Right forelimb (tissue), 1 donor: ENCODE results near the gene FLT3.

Source experiments
- DNase-seq: peaks from one replicate; pipeline ENCODE4 v3.0.0-alpha.2; 2018

Gene FLT3

DNA sequence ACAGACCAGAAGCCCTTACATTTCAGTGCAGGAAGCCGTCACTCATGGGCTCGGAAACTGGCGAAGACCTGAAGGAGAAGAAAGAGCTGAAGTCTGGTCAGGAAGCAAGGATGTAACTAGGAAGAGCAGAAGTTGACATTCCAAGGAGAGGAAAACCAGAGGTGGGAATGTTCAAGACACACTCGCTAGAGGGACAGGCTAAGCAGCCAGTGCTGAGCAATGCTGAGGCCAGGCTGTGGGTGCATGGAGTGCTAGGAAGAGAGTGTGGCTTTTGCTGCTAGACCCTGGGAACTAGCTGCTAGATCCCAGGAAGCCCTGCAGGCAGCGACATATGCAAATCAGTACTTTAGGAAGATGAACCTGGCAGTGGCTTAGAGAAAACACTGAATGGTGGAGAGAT is 99.8 kb downstream of the FLT3 start:
- DNase-seq, result no peak

DNA sequence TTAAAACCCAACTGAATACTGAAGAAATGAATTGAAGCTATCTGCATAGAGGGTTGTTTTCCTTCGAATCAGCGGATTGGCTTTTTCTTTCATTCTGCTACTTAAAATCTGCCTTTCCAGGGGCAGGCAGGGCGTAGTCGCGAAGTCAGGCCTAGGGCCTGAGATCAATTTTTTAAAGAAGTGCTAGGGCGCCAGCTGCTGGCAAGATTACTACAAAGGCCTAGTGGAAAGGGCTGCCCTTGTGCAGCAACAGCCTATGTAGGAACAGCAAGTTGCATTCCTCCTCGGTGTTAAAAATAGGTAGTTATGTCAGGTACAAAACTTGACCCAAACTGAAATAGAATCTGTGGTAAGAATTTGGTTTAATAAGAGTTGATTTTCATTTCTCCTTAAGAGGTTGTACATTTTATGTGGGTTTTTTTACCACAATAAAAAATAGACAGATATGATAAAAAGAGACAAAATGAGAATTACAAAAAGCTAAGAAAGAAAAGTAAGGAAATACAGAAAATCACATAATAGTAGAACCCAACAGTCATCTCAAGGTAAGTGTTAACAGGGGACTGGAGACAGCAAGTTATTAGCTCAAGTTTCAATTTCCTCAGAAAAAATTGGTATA is 102.4 kb downstream of the FLT3 start:
- DNase-seq, result no peak

DNA sequence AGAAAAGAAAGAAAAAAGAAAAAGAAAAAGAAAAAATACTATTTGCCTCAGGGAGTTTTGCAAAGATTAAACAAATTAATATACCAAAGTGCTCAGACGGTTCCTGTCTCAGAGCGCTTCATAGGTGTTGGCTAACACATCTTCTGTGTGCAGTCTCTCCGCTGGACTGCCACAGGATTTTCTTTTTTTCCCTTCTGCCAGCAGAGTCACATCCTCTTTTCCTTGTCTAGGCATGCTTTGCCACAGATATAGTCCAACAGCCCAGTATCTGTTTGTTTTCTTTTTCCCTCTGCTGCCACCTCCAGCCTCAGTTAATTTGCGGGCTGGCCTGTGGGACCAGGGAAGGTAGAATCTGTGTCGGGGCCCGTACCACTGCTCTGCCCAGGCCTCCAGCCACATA is 108.5 kb downstream of the FLT3 start:
- DNase-seq, result no peak

DNA sequence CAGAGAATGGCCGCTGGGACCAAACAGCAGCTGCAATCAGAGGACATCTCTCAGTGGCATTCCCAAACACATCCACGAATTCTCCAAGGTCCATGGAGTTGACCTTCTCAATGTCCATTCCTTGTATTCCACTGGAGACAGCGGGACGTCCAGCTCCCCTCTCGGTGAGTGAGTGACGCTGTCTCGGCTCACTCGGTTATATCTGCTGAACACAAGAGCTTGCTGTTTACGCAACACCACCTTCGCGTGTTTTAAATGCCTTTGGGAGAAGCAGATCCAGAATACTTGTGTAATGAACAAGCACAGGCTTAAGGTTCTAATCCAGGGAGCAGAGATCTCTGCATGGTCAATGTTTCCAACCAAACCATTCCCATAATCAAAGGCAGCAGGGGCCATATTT is 111.9 kb downstream of the FLT3 start, which contains the start of gene URAD:
Gene URAD, minus strand, starts transcription at position 174 of the 400 bp plus-strand sequence. Its CDS starts 56 bp downstream, at position 118.
- no peak for DNase-seq

DNA sequence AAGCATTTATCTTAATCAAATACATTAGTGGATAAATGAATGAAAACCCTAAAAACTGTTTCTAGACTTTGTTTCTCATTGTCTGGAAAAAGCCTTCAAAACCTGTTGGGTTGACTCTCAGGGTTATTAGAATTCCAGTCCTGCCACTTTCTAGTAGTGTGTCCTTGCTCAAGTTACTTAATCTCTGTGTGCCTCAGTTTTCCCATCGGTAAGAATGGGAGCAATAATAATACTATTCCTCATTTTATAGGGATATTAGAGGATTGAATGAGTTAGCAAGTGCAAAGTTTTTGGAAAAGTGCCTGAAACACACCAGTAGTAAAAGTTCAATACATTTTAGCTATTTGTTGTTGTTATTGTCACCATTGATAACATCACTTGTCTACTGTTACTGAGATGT is 114.8 kb downstream of the FLT3 start:
- DNase-seq, result no peak

DNA sequence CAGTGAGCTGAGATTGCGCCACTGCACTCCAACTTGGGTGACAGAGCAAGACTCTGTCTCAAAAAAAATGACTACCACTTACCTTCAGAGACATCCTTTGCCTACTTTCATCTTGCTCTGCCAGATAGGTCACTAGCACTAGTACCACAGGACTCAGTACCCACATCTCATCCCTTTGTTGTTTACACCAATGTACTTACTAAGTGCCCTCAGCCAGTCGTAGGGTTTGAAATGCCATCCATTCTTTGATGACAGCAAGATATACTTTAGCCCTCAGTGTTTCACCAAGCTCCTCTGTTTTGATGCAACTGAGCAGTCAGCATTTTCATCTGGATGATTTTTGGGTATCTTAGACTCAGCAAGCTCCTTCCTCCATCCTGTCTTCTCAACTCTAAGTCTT is 118.0 kb downstream of the FLT3 start:
- DNase-seq, result no peak

DNA sequence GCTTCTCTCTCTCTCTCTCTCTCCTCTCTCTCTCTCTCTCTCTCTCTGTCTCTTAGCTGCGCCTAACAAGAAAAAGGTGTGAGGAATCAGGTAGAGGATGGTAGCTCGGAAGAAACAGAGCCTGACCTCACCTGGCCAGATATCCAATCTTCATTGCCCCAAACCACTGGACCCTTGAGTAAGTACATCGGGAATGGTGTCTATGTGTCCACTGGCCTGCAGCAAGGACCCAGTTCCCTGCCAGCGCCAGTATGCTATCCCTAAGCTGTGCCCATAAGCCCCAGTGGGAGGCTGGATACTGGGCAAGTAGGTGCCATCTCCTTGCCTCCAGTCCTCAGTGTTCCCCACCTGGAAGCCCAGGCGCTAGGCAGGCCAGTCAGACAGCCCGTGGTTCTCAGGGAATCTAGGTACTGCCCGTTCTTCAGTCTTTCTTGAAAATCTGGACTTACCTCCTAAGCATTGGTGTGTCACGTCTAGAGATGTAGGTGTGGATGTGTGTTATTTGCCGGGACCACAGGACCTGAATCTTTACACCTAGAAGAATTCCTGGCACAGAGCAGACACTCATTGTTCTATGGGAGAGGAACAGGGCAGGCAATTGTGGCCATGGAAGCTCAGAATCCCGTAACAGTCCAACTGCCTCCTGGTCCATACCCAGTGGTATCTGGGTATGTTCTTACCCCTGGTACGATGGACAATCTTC is 119.2 kb downstream of the FLT3 start:
- DNase-seq, result no peak

DNA sequence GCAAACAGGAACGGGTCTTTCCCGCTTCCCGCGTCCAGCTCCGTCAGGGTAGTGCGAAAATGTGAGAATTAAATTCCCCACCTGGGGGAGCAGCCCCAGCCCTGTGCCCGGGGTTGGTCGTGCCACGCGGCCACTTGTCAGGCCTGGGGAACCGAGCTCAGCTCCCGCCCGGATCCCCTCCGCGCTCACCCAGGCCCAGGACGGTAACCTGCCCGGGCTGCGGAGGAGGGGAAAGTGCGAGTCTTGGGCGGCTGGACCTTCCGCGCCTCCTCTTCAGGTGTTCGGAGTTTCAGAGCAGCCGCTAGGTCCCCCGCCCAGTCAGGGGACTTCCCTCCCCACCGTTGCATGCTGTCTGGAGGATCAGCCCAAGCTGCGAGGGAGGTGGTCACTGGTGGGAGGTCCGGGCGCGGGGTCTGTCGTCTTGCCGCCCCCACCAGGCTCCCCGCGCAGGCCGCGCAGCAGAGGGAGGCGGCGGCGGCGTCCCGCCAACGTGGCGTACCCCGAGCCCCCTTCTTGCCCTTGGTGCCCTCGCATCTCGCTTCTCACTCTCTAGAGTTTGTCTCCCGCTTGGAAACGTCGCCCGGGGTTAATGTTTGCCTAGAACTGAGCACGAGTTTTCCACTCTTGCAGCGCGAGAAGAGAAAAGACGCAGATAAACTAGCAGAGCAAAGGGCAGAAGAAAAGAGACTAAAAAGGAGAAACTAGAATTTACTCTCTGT is 119.9 kb downstream of the FLT3 start:
- DNase-seq, result no peak

DNA sequence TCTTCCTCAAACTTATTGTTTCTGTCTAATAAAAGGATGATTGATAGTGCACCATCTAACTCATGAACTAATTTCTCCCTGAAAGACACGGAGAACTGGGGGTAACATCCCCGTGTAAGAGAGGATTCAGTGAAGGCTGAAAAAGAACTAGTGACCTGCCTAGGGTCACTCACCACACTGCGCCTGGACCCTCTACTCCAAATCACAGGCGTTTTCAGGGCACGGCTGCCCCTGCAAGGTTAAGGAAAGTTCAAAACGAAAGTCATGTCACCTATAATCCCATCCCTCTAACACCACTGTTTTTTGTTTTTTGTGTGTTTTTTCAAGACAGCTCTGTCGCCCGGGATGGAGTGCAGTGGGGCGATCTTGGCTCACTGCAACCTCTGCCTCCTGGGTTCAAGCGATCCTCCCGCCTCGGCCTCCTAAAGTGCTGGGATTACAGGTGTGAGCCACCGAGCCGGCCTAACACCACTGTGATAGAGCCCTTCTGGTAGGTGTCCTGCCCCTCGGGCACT is 120.6 kb downstream of the FLT3 start:
- DNase-seq, result no peak

DNA sequence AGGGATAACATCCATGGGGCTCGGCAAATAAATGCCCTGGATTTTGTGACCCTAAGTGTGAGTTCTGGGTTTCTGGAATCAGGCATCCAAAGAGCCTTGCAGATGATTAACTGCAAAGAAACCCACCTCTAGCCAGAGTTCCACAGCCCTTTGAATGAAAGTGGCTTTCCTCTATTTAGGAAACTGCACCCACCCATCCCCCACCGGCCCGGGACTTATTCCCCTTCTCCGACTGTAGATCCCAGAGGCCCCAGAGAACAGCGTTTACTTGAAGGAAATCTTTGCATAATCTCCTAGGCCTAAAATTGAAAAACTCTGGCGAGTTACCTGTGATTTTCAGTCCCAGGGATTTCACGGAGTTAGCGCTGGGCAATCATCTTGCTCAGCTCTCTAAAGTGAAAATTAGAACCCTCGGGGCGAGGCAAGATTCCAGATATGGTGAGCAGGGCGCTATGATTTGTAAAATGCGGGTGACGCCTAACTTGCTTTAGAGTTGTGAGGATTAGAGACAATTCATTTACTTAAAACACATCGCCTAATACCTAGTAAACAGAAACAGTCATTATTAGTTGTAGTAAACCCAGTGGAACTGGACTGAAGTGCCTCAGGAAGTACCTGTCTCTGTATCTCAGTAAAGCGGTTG is 121.3 kb downstream of the FLT3 start:
- no peak for DNase-seq

DNA sequence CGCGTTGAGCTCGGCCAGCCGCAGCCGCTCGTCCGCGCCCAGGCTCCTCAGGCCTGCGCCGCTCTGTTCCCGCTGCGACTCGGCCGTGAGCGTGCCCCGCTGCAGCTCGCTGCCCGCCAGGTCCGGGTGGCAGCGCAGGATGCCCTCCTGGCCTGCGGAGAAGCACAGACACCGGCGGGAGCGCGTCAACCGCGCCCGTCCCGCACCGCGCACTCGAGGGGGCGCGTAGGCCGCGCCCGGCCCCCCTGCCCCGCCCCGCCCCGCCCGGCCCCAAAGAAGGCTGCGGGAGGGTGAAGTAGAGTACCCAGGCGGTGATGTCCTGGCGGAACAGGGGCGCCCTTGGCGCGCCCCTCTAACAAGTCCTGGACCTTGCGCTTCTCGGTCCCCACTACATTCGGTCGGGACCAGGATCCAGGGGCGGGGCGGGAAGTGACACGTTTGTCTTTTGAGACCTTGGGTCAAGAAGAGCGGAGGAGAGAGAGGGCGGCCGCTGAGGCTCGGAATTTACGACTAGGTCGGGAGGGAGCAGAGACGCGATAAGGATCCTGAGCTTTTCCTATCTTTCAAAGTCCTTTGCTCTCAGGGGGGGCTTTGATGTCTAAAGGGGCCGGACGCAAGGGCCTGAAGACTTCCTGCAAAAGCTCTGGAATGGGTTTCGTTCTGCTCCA is 121.9 kb downstream of the FLT3 start:
- DNase-seq, result no peak

DNA sequence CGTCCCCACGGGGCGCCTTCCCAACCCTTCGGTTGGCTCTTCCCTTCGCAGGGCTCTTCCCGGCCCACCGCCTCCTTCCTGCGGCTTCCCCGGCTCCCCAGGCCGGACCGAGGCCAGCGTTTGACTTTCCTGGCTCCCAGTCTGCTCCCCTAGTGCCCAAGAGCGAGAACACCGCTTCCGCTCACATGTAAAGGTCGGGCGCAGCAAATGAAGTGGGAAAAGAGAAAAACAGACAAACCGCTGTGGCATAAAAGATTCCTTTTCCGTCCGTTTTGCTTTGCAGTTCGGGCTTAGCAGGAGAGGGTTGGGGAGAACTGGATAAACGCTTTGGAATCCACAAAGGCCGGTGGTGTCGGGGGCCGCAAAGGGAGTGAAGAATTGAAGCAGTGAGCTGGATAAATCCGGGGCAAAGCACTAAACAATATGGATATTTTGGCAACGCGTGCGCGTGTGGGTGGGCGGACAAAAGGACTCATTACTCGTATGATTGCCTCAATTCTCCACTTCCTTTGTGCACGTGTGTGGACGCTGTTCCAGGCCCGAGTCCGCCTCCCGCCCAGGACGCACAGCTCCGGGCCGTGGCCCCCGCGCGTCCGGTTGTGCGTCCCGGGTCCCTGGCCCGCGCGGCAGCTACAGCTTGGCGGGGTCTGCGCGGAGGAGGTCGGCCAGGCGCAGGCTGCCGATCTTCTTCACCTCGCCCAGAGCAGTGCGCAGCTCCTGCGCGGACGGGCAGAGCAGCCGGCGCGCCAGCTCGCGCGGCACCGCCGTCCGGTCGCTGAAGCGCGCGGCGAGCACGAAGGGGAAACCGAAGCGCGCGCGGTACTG is 122.7 kb downstream of the FLT3 start:
- no peak for DNase-seq

DNA sequence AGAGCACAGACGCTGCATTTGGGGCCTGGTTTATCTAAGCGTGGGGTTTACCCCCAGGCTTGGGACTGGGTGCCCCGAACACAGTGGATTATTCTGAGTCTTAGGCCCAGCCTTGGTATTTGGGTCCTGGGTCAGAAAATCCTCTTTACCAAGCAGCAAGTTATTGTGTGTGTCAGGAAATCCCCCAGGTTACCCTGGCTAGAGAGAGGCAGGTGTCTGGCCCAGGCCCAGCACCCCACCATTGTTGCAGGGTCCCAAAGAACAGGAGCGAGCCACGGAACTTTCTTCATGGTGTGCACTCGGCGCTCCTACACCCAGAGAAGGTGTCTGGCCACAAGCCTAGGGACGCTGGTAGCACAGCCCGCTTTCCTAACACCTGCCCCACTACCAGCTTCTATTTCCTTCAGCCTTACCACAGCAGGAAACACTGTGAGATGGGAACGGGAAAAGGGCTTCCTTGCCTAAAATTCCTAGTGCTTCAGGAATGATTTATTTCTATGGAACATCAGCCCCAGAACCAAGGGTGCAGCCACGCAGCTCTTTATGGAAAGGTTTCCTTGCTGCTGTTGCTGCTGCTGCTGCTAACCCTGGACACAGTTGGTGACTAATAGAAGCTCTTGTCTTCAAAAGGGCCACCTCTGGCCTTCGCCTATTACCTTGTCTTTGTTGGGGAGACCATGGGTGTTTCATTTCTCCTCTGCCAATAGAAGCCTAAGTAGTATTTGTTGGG is 123.8 kb downstream of the FLT3 start:
- DNase-seq, result no peak

DNA sequence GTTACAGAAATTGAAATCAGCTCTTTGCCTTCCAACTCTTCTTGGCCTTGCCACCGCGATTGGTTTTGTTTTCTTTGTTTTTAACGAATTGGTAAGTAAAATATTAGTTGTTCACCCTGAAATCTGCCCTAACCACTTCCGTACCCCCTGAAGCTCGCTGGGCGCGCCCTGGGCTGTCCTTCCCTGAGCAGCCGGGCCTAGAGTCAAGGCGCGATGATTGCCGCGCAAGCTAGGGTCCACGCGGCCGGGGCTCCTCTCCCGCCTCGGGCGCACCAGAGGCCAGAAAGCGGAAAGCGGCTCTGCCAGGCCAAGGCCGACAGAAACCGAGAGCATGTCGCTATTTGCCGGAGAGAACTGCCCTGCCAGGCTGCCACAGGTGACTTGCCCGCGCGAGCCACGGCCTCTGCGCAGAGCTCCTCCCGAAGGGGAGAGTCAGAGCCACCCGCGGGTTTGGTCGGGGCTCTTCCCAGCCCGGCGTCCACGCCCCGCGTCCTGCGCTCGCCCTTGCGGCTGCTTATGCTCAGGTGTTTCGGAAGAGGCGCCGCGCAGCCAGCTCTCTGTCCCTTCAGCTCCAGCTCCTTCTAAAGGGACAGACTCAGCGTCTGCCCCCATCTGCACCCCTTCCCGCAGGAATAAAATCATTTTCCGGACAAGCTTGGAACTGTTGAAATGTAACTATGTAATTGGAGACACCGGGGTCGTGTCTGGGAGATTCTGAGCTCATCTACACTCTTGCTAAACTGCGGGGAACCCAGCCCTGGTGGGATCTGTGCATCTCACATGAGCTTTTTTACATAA is 124.6 kb downstream of the FLT3 start:
- DNase-seq, result no peak

DNA sequence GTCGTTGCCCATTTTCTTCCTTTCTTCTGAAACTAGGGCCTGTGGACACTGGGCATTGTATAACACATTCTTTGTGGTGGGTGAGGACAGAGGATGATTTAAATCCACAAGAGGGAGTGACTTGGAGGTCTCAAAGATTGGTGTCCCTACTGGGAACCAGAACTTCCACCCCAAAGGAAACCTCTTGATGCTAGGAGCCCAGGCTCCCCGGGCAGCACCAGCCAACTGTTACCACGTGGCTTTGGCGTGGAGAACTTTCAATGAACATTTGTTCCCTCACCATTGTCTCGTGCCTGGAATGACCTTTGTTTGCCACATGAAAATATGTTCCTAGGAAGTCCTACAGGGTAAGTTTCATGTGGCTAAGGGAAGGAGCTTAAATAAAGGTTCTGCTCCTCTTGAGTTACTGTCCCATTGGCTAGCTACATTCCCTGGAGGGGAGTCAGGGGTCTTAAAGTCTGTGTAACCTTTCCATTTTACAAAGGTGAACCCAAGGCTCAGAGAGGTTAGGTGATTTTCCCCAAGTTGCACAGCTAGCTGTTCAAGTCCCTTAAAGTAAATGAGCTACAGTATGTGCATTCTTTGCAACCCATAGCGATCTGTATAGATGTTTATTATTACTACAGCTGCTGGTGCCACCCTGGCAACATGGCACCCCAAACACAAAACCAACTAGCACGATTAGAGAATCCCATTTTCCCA is 126.3 kb downstream of the FLT3 start:
- no peak for DNase-seq

DNA sequence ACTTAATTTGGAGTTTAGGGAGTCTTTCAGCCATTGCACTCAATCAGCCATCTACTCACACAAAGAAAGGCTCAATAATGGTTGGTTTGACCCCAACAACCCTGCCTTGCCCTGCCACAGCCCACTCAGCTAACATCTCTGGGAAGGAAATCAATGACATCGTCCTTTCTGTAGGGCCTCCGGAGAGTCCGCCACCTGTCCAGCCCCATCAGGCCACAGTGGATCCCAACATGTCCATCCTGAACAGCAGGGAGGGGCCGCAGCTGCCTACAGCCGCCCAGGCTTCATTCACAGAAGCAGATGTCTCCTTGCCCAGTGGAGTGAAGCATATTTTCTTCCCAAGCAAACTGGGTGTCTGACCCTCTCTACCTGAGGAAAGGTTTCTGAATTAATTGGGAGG is 127.1 kb downstream of the FLT3 start:
- no peak for DNase-seq

DNA sequence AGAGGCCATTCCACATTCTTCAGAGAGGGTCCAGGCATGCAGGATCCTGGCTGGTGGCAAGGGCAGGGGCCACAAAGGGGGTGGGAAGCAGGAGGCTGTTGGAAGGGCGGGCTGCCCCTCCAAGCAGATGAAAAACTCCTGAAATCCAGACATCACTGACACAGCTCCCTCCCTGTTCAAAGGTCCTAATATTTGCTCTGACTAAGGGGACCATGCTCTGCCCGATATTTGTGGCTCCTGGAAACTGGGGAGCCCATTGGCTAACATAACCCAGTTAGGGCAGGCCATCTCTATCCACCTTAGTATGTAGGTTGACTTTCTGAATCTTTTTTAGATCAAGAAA is 127.9 kb downstream of the FLT3 start:
- no peak for DNase-seq

DNA sequence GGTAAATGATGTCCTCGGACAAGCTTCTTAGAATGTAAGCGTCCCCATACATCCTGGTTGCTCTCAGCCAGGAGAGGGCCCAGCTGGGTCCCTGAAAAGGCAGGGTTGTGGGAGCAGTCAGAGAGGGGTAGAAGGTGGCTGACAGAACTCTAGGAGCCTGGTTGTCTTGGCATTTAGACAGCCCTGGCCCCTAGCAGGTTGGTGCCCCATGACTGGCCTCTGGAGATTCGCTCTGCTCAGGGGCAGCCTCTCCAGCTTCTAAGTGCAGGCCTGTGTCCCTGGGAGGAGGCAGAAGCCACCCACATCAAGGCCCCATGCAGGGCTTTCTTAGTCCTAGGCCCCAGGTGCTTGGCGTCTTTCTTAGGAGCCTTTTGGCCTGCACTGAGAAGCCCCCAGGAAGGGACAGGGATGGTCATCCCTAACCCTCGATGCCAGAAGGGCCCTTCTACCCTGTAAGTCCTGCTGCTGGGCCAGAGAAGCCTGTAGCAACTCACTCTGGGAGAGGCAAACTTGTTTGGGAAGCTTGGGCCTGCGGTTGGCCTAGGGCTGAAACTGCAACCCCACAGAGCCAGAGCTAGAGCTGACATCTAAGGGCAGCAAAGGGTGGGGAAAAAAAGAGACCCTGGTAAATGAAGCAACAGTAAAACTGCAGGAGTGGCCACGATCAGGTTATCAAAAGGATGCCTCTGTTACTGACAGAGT is 128.4 kb downstream of the FLT3 start:
- no peak for DNase-seq

DNA sequence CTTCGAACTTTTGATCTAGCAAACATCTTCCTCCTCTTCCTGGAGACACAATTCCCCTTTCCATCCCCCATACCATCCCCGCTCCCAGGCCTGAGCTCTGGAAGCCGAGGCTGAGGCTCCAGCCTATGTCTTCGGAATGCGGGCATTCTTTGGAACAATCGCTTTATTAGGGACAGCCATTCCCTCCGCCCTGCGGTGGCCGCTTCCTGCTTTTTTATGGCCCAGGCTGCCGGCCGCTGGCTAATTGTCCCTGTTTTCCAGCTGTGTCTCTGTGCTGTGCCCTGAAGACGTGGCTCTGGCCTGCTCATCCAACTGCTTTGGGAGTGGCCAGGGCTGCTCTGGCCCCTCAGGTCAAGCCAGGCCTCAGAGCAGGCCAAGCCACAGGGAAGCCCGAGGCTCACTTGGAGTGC is 129.1 kb downstream of the FLT3 start:
- no peak for DNase-seq
